ENCODE data around the gene SPEM1. TPM values are rescaled to one million over a fixed set of nuclear protein-coding genes. Genes with fewer than 3 reads are reported as not detected.
A peak's percentile ranks its signal among the peaks of the same experiment; 100 is the strongest.

SPEM1 gene
- total and polyA plus RNA-seq, 2 of the 13 experiments (the other 11 are each of a cell fraction or from before 2014, with no cell fraction given): not detected

DNA sequence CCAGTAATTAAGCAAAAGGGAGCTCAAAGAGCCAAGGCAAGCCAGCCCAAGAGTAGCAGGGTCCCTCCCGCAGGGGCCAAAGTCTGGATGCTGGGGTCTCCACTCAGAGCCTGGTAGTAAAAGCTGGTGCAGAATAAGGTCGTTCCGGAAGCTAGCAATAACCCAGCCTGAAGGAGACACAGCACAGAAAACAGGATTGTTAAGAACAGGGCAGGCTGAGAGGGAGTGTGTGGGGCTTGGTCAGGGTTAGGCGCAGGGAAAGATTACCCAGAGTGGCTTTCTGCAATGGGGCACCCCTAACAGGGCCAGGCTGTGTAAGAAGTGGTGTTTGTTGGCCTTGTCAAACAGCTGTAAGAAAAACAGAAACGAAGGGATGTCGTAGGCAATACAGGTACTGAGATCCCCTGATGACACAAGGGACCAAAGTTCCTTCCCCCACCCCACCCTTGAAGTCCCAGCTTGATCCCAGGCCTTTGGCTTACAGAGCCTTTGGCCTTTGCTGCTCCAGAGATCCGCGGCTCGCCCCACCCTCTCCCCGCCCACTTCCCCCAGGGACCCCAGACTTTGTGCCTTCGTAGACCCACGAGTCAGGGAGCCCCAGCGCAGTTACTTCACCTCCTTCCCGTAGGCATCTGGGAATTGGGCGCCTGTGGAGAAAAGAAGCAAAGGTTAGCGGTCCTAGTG is 16.9 kb upstream of the SPEM1 start (continued):
- 0 out of 2 replicates have a peak, but pooled peaks have one; percentile 14 for TF ChIP-seq TMF1 (CRISPR knock-in tag; IDR thresholded peaks at IDR 0.05; ENCODE audit: low read depth)
- TF ChIP-seq ZSCAN22 (CRISPR knock-in tag; IDR thresholded peaks at IDR 0.05): no peak
- TF ChIP-seq REXO4 (CRISPR knock-in tag; IDR thresholded peaks at IDR 0.05; ENCODE audit: borderline replicate concordance): no peak
- TF ChIP-seq KDM3A (CRISPR knock-in tag; IDR thresholded peaks at IDR 0.05; ENCODE audit: low read depth): no peak; the same call in 1 of the 2 replicates
- no peak for TF ChIP-seq TAF1 (CRISPR knock-in tag; IDR thresholded peaks at IDR 0.05)
- TF ChIP-seq HOXA5 (CRISPR knock-in tag; IDR thresholded peaks at IDR 0.05): no peak
- 0 out of 2 replicates have a peak, but pooled peaks have one; percentile 10 for TF ChIP-seq ZNF546 (CRISPR knock-in tag; conservative IDR thresholded peaks at IDR 0.05)
- no peak for TF ChIP-seq KDM1A (CRISPR knock-in tag; IDR thresholded peaks at IDR 0.05)
- 0 out of 2 replicates have a peak, but pooled peaks have one; percentile 41 for TF ChIP-seq ARID2 (CRISPR knock-in tag; IDR thresholded peaks at IDR 0.05; ENCODE audit: borderline replicate concordance)
- no peak for TF ChIP-seq HDAC6 (IDR thresholded peaks at IDR 0.05; ENCODE audit: low read depth, low read length)
- TF ChIP-seq ZKSCAN8 (CRISPR knock-in tag; IDR thresholded peaks at IDR 0.05; ENCODE audit: borderline replicate concordance): no peak; the same call in 1 of the 2 replicates
- no peak for TF ChIP-seq NFE2L2 (IDR thresholded peaks at IDR 0.05; ENCODE audit: low read length)
- TF ChIP-seq ZNF3 (CRISPR knock-in tag; IDR thresholded peaks at IDR 0.05): no peak
- TF ChIP-seq MAZ (IDR thresholded peaks at IDR 0.05; ENCODE audit: borderline replicate concordance, low read depth, low read length): no peak
- no peak for TF ChIP-seq MAZ (CRISPR knock-in tag; IDR thresholded peaks at IDR 0.05; ENCODE audit: low read depth)
- no peak for TF ChIP-seq FOXC1 (CRISPR knock-in tag; IDR thresholded peaks at IDR 0.05; ENCODE audit: borderline replicate concordance)
- no peak for TF ChIP-seq ZNF614 (CRISPR knock-in tag; IDR thresholded peaks at IDR 0.05; ENCODE audit: borderline replicate concordance)
- no peak for TF ChIP-seq ZNF263 (CRISPR knock-in tag; IDR thresholded peaks at IDR 0.05)
- TF ChIP-seq ZNF468 (CRISPR knock-in tag; IDR thresholded peaks at IDR 0.05): no peak
- no peak for TF ChIP-seq MYNN (CRISPR knock-in tag; IDR thresholded peaks at IDR 0.05; ENCODE audit: low read depth)
- TF ChIP-seq, protein P1, sequence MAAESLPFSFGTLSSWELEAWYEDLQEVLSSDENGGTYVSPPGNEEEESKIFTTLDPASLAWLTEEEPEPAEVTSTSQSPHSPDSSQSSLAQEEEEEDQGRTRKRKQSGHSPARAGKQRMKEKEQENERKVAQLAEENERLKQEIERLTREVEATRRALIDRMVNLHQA (CRISPR knock-in tag; IDR thresholded peaks at IDR 0.05): no peak
- TF ChIP-seq CREB1 (IDR thresholded peaks at IDR 0.05): no peak
- TF ChIP-seq CREB1 (CRISPR knock-in tag; IDR thresholded peaks at IDR 0.05): peak; percentile 44; the same call in 1 of the 2 replicates
- TF ChIP-seq CBX5 (CRISPR knock-in tag; IDR thresholded peaks at IDR 0.05; ENCODE audit: borderline replicate concordance): no peak
- TF ChIP-seq, protein P2, sequence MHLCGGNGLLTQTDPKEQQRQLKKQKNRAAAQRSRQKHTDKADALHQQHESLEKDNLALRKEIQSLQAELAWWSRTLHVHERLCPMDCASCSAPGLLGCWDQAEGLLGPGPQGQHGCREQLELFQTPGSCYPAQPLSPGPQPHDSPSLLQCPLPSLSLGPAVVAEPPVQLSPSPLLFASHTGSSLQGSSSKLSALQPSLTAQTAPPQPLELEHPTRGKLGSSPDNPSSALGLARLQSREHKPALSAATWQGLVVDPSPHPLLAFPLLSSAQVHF (CRISPR knock-in tag; IDR thresholded peaks at IDR 0.05): no peak
- TF ChIP-seq ZNF749 (CRISPR knock-in tag; IDR thresholded peaks at IDR 0.05; ENCODE audit: borderline replicate concordance): no peak
- peak; percentile 31; the same call in 1 of the 2 replicates for TF ChIP-seq RARA (CRISPR knock-in tag; IDR thresholded peaks at IDR 0.05)
- TF ChIP-seq, protein P3, sequence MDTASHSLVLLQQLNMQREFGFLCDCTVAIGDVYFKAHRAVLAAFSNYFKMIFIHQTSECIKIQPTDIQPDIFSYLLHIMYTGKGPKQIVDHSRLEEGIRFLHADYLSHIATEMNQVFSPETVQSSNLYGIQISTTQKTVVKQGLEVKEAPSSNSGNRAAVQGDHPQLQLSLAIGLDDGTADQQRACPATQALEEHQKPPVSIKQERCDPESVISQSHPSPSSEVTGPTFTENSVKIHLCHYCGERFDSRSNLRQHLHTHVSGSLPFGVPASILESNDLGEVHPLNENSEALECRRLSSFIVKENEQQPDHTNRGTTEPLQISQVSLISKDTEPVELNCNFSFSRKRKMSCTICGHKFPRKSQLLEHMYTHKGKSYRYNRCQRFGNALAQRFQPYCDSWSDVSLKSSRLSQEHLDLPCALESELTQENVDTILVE (CRISPR knock-in tag; IDR thresholded peaks at IDR 0.05): no peak
- TF ChIP-seq NR2F6 (IDR thresholded peaks at IDR 0.05): no peak; the same call in 1 of the 2 replicates
- peak; percentile 42; the same call in 1 of the 2 replicates for TF ChIP-seq NR2F6 (CRISPR knock-in tag; IDR thresholded peaks at IDR 0.05)
- TF ChIP-seq SMAD3 (CRISPR knock-in tag; IDR thresholded peaks at IDR 0.05): no peak
- no peak for TF ChIP-seq ZNF615 (CRISPR knock-in tag; IDR thresholded peaks at IDR 0.05; ENCODE audit: borderline replicate concordance)
